ENCODE data around the gene CAMSAP3.

DNA sequence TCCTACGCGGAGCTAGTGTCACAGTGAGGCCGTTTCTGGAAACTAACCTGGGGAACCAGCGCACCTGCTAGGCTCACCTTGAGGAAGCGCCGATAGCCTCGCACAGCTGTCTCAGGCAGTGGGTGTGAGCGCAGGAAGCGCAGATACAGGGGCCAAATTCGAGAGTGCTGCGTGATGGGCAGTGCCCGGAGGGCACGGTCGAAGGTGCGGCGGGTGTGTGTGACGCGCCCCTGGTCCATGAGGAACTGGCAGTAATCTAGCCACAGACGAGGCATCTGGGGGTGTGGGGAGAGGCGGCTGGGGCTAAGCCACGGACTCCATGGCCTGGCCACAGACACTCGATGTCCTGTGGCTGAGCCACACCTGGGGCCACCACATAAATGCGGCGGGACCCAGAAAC is 31.5 kb downstream of the CAMSAP3 start:
- TF ChIP-seq, protein P1, sequence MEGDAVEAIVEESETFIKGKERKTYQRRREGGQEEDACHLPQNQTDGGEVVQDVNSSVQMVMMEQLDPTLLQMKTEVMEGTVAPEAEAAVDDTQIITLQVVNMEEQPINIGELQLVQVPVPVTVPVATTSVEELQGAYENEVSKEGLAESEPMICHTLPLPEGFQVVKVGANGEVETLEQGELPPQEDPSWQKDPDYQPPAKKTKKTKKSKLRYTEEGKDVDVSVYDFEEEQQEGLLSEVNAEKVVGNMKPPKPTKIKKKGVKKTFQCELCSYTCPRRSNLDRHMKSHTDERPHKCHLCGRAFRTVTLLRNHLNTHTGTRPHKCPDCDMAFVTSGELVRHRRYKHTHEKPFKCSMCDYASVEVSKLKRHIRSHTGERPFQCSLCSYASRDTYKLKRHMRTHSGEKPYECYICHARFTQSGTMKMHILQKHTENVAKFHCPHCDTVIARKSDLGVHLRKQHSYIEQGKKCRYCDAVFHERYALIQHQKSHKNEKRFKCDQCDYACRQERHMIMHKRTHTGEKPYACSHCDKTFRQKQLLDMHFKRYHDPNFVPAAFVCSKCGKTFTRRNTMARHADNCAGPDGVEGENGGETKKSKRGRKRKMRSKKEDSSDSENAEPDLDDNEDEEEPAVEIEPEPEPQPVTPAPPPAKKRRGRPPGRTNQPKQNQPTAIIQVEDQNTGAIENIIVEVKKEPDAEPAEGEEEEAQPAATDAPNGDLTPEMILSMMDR (IDR thresholded peaks at IDR 0.05), result no peak
- TF ChIP-seq EZH2 (IDR thresholded peaks at IDR 0.05; ENCODE audit: borderline replicate concordance, insufficient read depth, low read depth, low read length, poor library complexity, severe bottlenecking), result no peak

Measured in B cell (primary cell).